Testis (tissue), 2 donors: ENCODE results near the gene FBLN2.

Experiments used
- POLR2A ChIP-seq: fragments of 450-650 bp; IDR thresholded peaks from one replicate; pipeline ENCODE4 v1.6.1; 2017; ENCODE audit warnings: antibody characterized with exemption, mild to moderate bottlenecking, moderate library complexity
- TF ChIP-seq, protein P1 (sequence below), 3 experiments: fragments of 450-650 bp in 2 of 3; fragments of 200-600 bp in 1 of 3; sonication (generic) in 1 of 3; IDR thresholded peaks; one replicate each; pipeline ENCODE4 v1.5.1; 2016 to 2019; ENCODE audit warnings: antibody characterized with exemption in 3 of 3, mild to moderate bottlenecking in 2 of 3, moderate library complexity in 1 of 3

DNA sequence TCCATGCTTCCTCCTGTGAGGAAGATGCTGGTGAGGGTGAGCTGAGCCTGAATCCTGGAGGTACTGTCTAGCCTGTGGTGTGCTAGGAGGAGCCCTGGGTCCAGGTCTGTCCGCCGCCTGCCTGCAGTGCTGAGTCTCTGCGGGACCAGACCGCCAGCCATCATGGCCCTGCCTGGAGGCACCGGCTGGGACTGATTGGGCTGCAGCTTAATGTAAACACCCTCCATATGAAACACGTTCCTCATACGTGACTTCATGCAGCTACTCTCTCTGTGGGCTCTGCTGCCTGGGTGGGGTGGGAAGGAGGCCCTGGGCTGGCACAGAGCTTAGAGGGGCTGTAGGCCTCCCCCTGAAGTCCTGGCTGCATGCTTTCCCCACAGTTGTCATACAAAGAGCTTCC, 67.4 kb downstream of the FBLN2 start:
- TF ChIP-seq, protein P1, sequence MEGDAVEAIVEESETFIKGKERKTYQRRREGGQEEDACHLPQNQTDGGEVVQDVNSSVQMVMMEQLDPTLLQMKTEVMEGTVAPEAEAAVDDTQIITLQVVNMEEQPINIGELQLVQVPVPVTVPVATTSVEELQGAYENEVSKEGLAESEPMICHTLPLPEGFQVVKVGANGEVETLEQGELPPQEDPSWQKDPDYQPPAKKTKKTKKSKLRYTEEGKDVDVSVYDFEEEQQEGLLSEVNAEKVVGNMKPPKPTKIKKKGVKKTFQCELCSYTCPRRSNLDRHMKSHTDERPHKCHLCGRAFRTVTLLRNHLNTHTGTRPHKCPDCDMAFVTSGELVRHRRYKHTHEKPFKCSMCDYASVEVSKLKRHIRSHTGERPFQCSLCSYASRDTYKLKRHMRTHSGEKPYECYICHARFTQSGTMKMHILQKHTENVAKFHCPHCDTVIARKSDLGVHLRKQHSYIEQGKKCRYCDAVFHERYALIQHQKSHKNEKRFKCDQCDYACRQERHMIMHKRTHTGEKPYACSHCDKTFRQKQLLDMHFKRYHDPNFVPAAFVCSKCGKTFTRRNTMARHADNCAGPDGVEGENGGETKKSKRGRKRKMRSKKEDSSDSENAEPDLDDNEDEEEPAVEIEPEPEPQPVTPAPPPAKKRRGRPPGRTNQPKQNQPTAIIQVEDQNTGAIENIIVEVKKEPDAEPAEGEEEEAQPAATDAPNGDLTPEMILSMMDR (IDR thresholded peaks at IDR 0.05), result no peak
- TF ChIP-seq POLR2A, result no peak
